ENCODE results near the gene CAPZB.

The CAPZB gene

DNA sequence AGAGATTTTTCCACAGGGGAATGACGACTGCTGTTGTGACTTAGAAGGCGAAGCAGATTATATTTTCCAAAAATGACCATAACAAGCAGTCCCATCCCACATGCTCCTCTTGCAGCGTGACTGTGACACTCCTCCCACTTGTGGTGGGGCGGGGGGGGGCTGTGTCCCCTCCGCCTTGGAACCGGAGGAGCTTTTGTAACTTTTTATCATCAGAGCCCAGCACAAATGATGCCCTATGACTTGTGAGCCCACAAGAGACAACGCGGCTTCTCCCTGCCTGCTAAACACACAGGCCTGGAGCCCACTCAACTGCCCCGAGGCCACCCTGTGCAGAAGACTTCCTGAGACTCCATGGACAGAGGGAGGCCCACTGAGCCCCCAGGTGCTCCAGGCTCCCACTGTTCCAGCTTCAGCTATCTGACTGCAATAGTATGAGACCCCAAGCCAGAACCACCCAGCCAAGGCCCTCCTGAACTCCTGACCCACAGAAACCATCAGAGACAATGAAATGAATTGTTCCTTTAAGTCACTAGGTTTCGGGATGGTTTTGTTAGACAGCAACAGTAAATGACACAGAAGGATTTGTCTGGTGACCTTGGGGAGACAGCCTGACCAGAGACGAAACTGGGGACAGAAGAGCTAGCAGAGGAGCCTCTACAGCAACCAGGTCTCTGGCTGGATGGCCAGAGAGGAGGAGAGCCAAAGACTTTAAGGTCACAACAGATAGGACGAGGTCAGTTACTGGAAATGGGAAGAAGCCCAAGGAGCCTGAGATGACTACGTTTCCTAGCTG, 58.8 kb downstream of the CAPZB start:
- no peak for DNase-seq

DNA sequence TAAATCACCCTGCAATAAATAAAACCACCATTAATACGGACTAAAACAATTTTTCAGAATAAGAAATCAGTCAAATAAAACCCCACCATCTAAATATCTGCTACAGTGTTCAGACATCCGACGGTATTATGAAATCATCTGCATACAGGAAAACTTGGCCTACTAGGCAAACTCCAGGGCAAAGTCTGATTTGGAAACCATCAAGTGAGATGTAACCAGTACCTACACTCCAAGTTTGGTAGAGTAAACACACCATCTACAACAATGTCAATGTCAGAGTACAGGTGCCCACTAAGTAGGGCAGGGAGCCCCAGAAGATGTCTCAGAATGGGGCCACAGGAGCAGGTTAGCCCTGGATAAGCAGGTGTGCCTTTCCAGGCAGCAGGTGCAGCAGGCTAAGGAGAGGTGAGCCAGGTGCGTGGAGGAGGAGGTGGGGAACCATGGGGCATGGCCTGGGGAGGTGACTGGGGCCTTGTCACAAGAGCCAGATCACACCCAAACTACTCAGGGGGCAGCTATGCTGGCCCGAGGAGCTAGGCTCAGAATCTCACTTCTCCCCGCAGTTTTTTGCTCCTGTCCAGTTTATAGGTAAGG, 59.6 kb downstream of the CAPZB start:
- no peak for DNase-seq

DNA sequence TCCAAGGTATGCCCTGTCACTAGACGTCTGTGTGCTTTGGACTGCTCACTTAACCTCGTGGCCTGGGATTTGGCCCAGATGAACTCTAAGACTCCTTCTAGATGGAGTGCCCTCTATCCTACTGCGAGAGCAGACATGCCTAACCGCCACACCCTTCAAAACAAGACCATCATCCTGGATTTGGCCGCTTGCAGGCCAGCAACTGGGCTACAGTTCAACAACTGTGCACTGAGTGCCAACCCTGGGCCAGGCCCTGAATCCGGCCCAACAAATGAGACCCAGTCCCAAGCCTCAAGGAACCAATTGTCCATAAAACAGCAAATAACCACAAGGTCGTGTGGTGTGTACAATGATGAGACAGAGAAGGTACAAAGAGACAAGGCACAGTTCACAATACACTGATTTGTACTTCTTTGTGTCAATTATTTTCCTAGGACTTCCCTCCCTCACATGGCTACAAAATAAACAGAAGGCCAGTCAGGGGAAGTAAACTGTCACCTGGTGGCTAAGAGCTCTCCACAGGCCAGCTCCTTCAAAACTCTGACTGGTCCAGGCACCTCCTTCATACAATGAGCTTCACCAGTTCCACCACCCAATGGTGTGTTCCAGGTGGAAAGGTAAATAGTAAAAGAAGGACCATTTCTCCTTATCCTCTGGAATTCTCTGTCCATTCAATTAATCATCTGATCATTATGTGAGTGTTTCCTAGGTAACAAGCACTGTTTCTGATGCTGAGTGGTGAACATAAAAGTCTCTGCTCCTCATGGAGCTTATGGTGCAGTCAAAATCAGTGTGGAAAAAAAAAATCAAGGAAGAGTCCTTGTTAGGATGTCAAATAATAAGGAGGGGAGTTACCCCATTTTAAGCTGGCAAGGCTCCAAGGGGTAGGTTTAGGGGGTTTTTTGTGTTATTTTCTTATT, 60.4 kb downstream of the CAPZB start:
- DNase-seq: no peak

DNA sequence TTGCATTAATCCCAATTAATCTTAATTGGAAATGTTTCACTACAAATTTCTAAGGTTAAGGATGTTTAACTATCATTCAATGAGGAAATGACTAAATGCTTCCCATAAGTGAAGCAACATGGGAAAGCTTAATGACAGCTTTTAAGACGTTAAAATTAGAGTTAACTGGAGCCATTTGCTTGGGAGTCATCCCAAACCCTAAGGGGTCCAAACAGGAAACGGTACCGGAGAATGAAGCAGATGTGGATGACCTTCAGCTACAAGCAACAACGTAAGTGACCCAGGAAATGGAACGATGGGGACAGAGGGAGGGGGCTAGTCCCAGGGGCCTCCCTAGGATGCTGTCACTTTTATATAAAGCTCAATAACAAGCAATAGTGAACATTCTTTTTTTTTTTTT, 62.2 kb downstream of the CAPZB start:
- DNase-seq: no peak

- no peak for DNase-seq
Observed at GRCh38 chr1:19421365-19421764, 64.0 kb downstream of the CAPZB start.

DNA sequence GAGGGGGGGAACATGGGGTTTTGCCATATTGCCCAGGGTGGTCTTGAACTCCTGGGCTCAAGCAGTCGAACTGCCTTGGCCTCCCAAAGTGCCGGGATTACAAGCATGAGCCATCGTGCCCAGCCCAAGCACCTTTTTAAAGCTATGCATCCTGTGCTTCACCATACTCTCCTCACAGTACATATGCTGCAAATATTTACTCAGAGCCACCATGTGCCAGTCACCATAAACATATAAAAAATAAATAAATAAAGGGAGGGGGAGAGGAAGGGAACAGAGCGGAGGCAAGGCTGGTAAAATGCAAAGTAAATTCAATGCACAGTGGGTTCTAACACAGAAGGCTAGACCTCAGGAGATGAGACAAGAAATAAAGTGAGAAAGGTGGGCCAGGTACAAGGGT, 64.7 kb downstream of the CAPZB start:
- DNase-seq: no peak

DNA sequence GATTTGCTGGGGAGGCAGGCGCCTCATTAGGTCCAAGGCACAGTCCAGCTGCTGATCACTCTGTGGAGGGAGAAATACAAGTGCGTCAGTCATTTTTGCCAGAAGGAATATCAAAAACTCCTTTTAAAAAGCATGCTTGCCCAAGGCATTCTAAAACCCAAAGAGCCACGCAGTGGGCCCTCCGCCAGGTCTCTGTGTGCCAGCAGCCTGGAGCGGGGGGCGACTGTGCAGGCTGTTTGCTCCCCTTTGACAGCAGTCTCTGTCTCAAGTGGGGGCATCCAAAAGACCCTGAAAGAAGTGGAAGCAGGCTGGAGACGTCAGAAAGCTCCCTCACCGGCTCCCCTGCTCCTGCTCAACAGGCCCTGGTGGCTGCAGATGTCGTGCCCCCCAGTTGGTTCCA, 65.6 kb downstream of the CAPZB start:
- no peak for DNase-seq

- DNase-seq: no peak
Observed at GRCh38 chr1:19418503-19418971, 66.8 kb downstream of the CAPZB start.

- no peak for DNase-seq
Observed at GRCh38 chr1:19416921-19417470, 68.3 kb downstream of the CAPZB start.

- no peak for DNase-seq
Observed at GRCh38 chr1:19416145-19416544, 69.2 kb downstream of the CAPZB start.

GRCh38 chr1:19414515-19415121, 70.7 kb downstream of the CAPZB start:
- DNase-seq: no peak

GRCh38 chr1:19413999-19414398, 71.3 kb downstream of the CAPZB start:
- no peak for DNase-seq

- DNase-seq: no peak
Observed at GRCh38 chr1:19412654-19413053, 72.7 kb downstream of the CAPZB start.

DNA sequence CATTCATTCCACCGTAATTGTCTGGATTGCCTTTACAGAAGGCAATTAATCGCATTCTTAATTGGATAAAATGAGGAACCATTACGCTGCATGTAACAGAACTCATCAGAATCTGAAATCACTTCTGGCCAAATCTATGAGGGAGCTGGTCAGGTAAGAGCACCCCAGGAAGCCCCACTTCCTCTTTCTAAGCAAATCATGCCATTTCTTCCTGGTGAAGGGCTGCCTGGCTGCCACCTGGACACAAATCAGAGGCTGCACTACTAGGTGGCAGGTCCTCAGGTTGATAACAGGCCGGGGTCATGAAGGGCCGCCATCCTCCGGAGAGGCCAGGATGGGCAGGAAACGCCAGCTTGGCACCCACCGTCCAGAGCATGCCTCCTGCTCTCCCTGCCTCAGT, 73.7 kb downstream of the CAPZB start:
- DNase-seq: no peak

DNA sequence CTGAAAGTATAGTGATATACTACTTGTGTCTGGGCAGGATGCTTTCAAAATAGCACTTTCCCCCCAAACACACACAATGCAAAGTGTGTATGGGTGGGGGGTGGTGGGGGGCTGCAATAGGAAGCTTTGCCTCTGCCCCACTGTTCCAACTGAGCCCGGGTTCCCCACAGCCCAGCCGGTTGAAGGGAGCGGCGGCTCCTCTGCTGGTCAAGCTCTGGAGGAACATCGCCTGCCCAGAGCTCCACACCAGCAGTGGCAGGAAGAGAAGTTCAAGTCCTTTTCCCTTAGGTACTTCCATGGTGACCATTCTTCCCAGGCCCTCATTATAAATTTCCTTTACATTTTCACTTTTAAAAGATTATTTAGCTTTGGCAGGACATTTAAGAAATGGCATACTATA, 74.9 kb downstream of the CAPZB start:
- DNase-seq: no peak

DNA sequence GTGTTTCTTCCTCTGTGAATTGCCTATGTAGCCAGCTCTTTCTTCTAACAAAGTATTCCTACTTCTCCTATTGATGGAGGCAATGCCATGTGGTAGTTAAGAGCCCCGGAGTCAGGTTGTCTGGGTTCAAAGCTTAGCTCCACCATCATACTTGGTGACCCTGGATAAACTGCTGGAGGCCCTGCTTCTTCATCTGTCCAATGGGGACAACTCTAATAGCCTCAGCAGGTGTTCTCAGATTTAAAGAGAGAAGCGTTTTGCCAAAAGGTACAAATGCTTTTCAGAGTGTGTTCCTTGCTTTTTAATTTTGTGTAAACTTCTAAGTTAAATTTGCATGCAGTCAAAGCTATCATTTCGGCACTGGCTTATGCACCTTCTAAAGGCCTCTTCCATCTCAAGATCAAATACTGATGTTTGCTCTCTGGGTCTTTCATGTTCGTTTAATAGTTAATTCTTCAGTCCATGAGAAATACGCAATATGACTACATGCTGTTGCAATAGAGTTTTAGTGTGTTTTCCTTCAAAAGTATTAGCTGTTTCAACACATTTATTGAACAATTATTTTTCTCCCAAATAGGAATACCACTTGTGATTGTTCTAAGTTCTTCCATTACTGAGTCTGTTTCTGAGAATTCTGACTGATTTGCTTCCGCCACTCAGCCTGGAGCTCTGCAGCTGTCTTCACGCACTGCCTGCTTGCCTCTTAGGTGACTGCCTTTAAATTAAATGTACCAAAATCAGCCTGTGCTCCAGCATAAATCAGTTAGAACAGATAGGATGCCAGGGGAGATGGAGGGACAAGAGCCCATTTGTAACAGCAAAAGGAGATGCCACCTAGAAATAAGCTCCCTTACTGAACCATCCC, 75.6 kb downstream of the CAPZB start:
- DNase-seq: no peak

DNA sequence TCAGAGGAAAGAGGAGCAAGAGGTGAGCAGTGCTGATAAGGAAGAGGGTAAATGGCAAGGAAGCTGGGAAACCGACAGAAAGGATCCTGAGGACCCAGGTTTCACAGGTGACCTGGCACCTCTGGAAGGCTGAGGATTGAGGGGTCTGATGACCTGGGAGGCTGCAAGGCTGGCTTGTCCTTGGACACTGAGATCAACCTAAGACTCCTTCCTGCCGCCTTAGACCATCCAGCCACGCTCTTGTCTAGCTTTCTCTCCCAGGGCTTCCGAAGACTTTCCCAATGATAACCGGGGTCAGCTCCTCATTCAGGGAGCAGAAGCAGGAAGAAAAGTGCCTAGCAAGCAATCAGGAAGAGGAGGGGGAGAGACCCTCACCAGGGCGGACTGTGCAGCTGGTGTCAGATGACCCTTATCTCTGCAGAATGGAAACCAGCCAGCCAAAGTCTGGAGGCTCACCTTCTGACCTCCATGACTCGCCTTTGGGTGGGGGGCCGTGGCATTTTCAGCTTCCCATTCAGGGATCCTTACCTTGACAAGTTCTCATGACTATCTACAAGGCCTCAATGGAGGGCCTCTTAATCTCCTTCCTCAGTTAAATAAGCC, 77.7 kb downstream of the CAPZB start:
- no peak for DNase-seq

GRCh38 chr1:19406680-19407079, 78.7 kb downstream of the CAPZB start:
- no peak for DNase-seq

GRCh38 chr1:19405761-19406487, 79.4 kb downstream of the CAPZB start:
- DNase-seq: no peak

GRCh38 chr1:19405195-19405760, 80.1 kb downstream of the CAPZB start:
- DNase-seq: no peak

Data from SW 1271 (cell line).